Endodermal cell (in vitro differentiated cells): ENCODE results near the gene FADS1. TPM values are rescaled to one million over a fixed set of nuclear protein-coding genes. Genes with fewer than 3 reads are reported as not detected.

ENCODE experiments used
- DNase-seq: peaks from one replicate; pipeline ENCODE4 v3.0.0-alpha.2; 2017
- H3K27ac ChIP-seq: 2 replicates; pipeline ENCODE4 v1.5.1; 2013; ENCODE audit warnings: mild to moderate bottlenecking, low read depth, low read length, moderate library complexity
- H3K27me3 ChIP-seq: 2 replicates; pipeline ENCODE4 v1.6.1; 2013; ENCODE audit warnings: mild to moderate bottlenecking, low read length, moderate library complexity; ENCODE audit not compliant: insufficient read depth, control insufficient read depth, poor library complexity, severe bottlenecking
- H3K36me3 ChIP-seq: 2 replicates; pipeline ENCODE4 v1.7.0; 2013; ENCODE audit warnings: mild to moderate bottlenecking, low read length, moderate library complexity; ENCODE audit not compliant: control insufficient read depth, insufficient read depth
- H3K4me1 ChIP-seq: one replicate; pipeline ENCODE4 v1.7.0; 2013; ENCODE audit warnings: low read length; ENCODE audit not compliant: control insufficient read depth, insufficient read depth
- H3K4me3 ChIP-seq: 2 replicates; pipeline ENCODE4 v1.5.1; 2013; ENCODE audit warnings: mild to moderate bottlenecking, low read length, moderate library complexity
- H3K9ac ChIP-seq: 2 replicates; pipeline ENCODE4 v1.6.1; 2013; ENCODE audit warnings: mild to moderate bottlenecking, low read length, moderate library complexity; ENCODE audit not compliant: poor library complexity, severe bottlenecking; ENCODE audit errors: extremely low read depth
- H3K9me3 ChIP-seq: 2 replicates; pipeline ENCODE4 v1.6.1; 2013; ENCODE audit warnings: mild to moderate bottlenecking, low read length, moderate library complexity; ENCODE audit not compliant: control insufficient read depth
- H3K27ac Mint-ChIP-seq: 2 replicates; pipeline ENCODE4 v1.8.0; 2020; ENCODE audit warnings: mixed read lengths
- H3K27me3 Mint-ChIP-seq: 2 replicates; pipeline ENCODE4 v1.8.0; 2021; ENCODE audit warnings: mild to moderate bottlenecking, mixed read lengths; ENCODE audit not compliant: insufficient read depth
- H3K36me3 Mint-ChIP-seq: 2 replicates; pipeline ENCODE4 v1.8.0; 2020; ENCODE audit warnings: low read depth, mixed read lengths
- H3K4me1 Mint-ChIP-seq: 2 replicates; pipeline ENCODE4 v1.8.0; 2020; ENCODE audit warnings: mixed read lengths
- H3K4me3 Mint-ChIP-seq: 2 replicates; pipeline ENCODE4 v1.8.0; 2020; ENCODE audit warnings: mild to moderate bottlenecking, moderate library complexity, mixed read lengths
- H3K9me3 Mint-ChIP-seq: 2 replicates; pipeline ENCODE4 v1.8.0; 2020; ENCODE audit warnings: mild to moderate bottlenecking, mixed read lengths
- WGBS, 2 experiments: methylation state at CpG; one replicate each; pipeline versions ENCODE4 v1.1.5 to v1.1.7; 2013; ENCODE audit warnings: missing lambda C conversion rate in 2 of 2, mixed read lengths in 1 of 2; ENCODE audit not compliant: insufficient coverage in 1 of 2, insufficient read length in 1 of 2; 5-methylcytosine and 5-hydroxymethylcytosine counted together
- total RNA-seq, 2 donors: library from RNA; stranded (reverse); fragmentation: NEBNext Ultra II Directional in 1 of 2; extraction: Animal tissue kit (Norgen Biotek cat#: 25700) in 1 of 2; gene quantifications; 2 replicates in 1 of 2; 3 replicates in 1 of 2; pipeline ENCODE4 v1.2.1, GENCODE V29; 2021
- TF ChIP-seq, protein P1 (sequence below): fragments of 200-600 bp; sonication (generic); conservative IDR thresholded peaks from 2 replicates; pipeline ENCODE4 v1.5.0; 2021; ENCODE audit warnings: antibody characterized with exemption, mild to moderate bottlenecking

The FADS1 gene
- total RNA-seq, 2 donors from 2014 or later = 127 to 138 TPM

GRCh38 chr11:61844909-61845565, 28.2 kb upstream of the FADS1 start:
- TF ChIP-seq, protein P1, sequence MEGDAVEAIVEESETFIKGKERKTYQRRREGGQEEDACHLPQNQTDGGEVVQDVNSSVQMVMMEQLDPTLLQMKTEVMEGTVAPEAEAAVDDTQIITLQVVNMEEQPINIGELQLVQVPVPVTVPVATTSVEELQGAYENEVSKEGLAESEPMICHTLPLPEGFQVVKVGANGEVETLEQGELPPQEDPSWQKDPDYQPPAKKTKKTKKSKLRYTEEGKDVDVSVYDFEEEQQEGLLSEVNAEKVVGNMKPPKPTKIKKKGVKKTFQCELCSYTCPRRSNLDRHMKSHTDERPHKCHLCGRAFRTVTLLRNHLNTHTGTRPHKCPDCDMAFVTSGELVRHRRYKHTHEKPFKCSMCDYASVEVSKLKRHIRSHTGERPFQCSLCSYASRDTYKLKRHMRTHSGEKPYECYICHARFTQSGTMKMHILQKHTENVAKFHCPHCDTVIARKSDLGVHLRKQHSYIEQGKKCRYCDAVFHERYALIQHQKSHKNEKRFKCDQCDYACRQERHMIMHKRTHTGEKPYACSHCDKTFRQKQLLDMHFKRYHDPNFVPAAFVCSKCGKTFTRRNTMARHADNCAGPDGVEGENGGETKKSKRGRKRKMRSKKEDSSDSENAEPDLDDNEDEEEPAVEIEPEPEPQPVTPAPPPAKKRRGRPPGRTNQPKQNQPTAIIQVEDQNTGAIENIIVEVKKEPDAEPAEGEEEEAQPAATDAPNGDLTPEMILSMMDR = no peak
- Mint-ChIP-seq H3K4me1 (no peaks in the 10 kb centered on the region), H3K9me3 (no peaks in the 10 kb centered on the region), H3K4me3 (no peak overlapping the region), H3K27me3 (no peaks in the 10 kb centered on the region), H3K27ac (peak overlapping the region; percentile 52), H3K36me3 (peaks cover 77% of the 10 kb centered on the region)
- no peaks in the 10 kb centered on the region for H3K4me1 ChIP-seq
- H3K27me3 ChIP-seq = no peaks in the 10 kb centered on the region
- no peaks in the 10 kb centered on the region for H3K9me3 ChIP-seq
- WGBS, 2 experiments = 83 to 92% methylated on average over 9 to 16 of the region's 16 CpGs
- DNase-seq = peak; percentile 43
- H3K27ac ChIP-seq = peak overlapping the region; percentile 44
- H3K9ac ChIP-seq = no peak overlapping the region
- H3K4me3 ChIP-seq = no peak overlapping the region
- peaks cover 76% of the 10 kb centered on the region for H3K36me3 ChIP-seq

DNA sequence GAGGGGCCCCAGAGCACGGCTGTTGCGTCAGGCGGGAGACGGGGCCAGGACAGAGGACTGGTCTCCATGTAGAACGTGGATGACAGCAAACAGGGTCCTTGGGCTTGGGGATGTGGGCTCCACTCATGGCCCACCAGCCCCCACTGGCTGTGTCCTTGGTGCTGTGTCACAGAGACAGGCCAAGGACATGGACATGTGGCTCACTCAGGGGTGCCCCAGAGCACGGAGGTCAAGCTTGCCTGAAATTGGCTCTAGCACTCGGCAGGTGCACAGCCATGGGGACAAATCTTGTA, 25.7 kb upstream of the FADS1 start:
- H3K27me3 ChIP-seq = no peaks in the 10 kb centered on the region
- WGBS, 2 experiments = 95 to 97% methylated on average over 7 of the region's 7 CpGs
- H3K4me1 ChIP-seq = no peaks in the 10 kb centered on the region
- no peak overlapping the region for H3K4me3 Mint-ChIP-seq
- peaks cover 74% of the 10 kb centered on the region for H3K36me3 Mint-ChIP-seq
- no peak overlapping the region for H3K9ac ChIP-seq
- H3K36me3 ChIP-seq = peaks cover 74% of the 10 kb centered on the region
- no peaks in the 10 kb centered on the region for H3K9me3 Mint-ChIP-seq
- TF ChIP-seq, protein P1 = no peak
- no peaks in the 10 kb centered on the region for H3K4me1 Mint-ChIP-seq
- H3K27ac ChIP-seq = no peak overlapping the region
- no peak for DNase-seq
- H3K27me3 Mint-ChIP-seq = no peaks in the 10 kb centered on the region
- H3K27ac Mint-ChIP-seq = no peak overlapping the region
- H3K9me3 ChIP-seq = no peaks in the 10 kb centered on the region
- H3K4me3 ChIP-seq = no peak overlapping the region

DNA sequence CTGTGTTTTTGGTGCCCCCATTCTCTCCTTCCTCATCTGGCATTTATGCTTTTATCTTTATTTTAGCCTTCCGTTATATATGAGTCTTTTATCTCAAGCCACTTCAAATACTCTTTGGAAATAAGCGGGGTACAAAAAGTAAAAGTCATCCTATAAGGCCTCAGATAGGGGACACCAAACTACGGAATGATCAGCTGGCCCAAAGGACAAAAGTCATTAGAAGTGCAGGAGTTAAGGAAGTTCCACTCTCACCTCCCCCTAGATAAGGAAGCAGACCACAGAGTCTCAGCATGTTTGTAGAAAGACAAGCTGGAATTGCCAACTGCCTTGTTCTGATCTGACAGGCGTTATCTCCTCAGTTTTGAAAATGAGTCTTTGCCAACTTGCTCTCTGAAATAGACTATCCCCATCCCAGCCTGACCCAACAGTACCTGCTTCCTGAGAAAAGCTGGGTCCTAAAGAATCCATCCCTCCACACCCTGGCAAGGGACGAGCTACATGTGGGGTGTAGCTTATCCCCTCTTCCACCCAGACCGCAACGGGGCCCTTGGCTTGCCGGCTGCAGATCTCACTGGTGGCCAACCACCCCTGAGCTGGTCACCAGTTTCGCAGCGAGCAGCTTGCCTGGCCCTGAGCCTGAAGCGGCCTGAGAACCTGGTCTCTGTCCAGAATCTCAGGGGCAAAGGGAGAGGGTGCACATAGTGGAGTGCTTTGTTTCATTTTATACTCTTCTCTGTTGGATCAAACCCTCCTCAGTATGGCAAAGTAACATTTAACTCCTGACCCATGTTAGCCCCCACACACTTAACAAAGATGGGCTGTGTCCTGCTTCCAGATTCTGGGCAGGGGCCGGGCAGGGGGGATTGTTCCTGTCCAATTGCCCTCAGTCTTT, 25.1 kb upstream of the FADS1 start:
- Mint-ChIP-seq H3K27me3 (no peaks in the 10 kb centered on the region), H3K4me3 (no peak overlapping the region), H3K9me3 (no peaks in the 10 kb centered on the region), H3K4me1 (no peaks in the 10 kb centered on the region), H3K27ac (no peak overlapping the region), H3K36me3 (peaks cover 70% of the 10 kb centered on the region)
- no peak overlapping the region for H3K4me3 ChIP-seq
- peaks cover 74% of the 10 kb centered on the region for H3K36me3 ChIP-seq
- no peak for DNase-seq
- H3K27ac ChIP-seq = no peak overlapping the region
- TF ChIP-seq, protein P1 = no peak
- no peak overlapping the region for H3K9ac ChIP-seq
- WGBS, 2 experiments = 91 to 97% methylated on average over 5 to 12 of the region's 12 CpGs
- no peaks in the 10 kb centered on the region for H3K9me3 ChIP-seq
- no peaks in the 10 kb centered on the region for H3K27me3 ChIP-seq
- no peaks in the 10 kb centered on the region for H3K4me1 ChIP-seq
